Right atrium auricular region (tissue), 2 donors: ENCODE results near the gene GAK. TPM values are rescaled to one million over a fixed set of nuclear protein-coding genes. Genes with fewer than 3 reads are reported as not detected.

ENCODE experiments used
- DNase-seq: peaks from one replicate; pipeline ENCODE4 v3.0.0-alpha.2; 2019; ENCODE audit warnings: low spot score
- H3K27ac ChIP-seq, 2 donors: fragments of 200-600 bp; sonication (generic); 1 replicate in 1 of 2; 2 replicates in 1 of 2; pipeline ENCODE4 v1.5.1; 2016 to 2019
- H3K27me3 ChIP-seq, 2 donors: fragments of 200-600 bp; sonication (generic); one replicate each; pipeline versions ENCODE4 v1.5.1 to v1.6.0; 2017 to 2019
- H3K36me3 ChIP-seq: fragments of 200-600 bp; sonication (generic); one replicate; pipeline ENCODE4 v1.5.1; 2016
- H3K4me1 ChIP-seq, 2 donors: fragments of 200-600 bp; sonication (generic); one replicate each; pipeline versions ENCODE4 v1.5.1 to v1.6.0; 2017 to 2019
- H3K4me3 ChIP-seq, 2 donors: fragments of 200-600 bp; sonication (generic); 1 replicate in 1 of 2; 2 replicates in 1 of 2; pipeline ENCODE4 v1.5.1; 2017 to 2019; ENCODE audit warnings: mild to moderate bottlenecking in 1 of 2, moderate library complexity in 1 of 2
- H3K9me3 ChIP-seq, 2 donors: fragments of 200-600 bp; sonication (generic); one replicate each; pipeline ENCODE4 v1.5.1; 2019
- total RNA-seq, 2 donors: library from RNA; depleted of rRNA; stranded (reverse); fragments of >200 nt; gene quantifications; one replicate each; pipeline ENCODE4 v1.1.0, GENCODE V29; 2016
- TF ChIP-seq, protein P1 (sequence below), 2 donors: fragments of 200-600 bp; sonication (generic); IDR thresholded peaks; one replicate each; pipeline ENCODE4 v1.5.1; 2019; ENCODE audit warnings: antibody characterized with exemption in 2 of 2

The GAK gene
- total RNA-seq, 2 donors from 2014 or later: 27.8 to 52.2 TPM

DNA sequence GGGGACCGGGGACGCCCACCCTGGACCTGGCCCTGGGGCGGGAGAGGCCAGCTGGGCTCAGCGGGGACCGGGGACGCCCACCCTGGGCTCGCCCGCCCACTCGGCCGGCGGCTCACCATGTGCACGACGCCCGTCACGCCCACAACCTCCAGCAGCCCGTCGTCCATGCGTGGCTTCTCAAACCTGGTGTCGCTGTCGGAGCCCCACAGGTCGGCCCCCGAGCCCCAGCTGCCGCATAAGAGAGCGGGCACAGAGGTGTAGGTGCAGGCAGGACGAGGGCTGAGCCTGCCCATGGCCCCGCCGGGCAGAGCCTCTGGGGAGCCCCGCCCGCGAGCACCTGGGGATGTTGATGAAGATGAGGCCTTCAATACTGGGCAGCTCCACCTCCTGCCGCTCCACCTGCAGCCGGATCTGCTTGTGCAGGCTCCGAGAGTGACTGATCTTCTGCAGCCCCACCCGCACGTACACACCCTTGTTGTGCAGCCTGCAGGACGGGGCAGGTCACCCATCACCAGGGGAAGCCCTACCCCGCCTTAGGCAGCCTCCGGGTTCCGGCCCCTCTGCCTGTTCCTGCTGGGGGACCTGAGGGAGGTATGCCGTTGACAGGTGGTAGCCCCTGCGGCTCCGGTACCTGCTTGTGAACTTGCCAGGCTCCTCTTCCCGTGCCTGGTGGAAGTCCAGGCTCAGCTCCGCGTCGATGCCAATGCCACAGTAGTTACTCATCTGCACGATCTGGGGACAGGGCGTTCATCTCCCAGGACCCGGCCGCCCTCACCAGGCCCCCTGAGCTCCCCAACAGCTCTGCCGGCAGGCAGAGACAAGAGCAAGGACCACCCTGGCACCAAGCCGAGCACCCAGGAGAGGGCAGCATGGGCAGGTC is 29.5 kb upstream of the GAK start:
- no peaks in the 10 kb centered on the region for H3K9me3 ChIP-seq
- DNase-seq: no peak
- TF ChIP-seq, protein P1, sequence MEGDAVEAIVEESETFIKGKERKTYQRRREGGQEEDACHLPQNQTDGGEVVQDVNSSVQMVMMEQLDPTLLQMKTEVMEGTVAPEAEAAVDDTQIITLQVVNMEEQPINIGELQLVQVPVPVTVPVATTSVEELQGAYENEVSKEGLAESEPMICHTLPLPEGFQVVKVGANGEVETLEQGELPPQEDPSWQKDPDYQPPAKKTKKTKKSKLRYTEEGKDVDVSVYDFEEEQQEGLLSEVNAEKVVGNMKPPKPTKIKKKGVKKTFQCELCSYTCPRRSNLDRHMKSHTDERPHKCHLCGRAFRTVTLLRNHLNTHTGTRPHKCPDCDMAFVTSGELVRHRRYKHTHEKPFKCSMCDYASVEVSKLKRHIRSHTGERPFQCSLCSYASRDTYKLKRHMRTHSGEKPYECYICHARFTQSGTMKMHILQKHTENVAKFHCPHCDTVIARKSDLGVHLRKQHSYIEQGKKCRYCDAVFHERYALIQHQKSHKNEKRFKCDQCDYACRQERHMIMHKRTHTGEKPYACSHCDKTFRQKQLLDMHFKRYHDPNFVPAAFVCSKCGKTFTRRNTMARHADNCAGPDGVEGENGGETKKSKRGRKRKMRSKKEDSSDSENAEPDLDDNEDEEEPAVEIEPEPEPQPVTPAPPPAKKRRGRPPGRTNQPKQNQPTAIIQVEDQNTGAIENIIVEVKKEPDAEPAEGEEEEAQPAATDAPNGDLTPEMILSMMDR (IDR thresholded peaks at IDR 0.05): no peak
- H3K27ac ChIP-seq: no peak overlapping the region
- H3K4me1 ChIP-seq: no peaks in the 10 kb centered on the region
- no peaks in the 10 kb centered on the region for H3K27me3 ChIP-seq
- H3K4me3 ChIP-seq: no peak overlapping the region
- peaks cover 9% of the 10 kb centered on the region for H3K36me3 ChIP-seq

DNA sequence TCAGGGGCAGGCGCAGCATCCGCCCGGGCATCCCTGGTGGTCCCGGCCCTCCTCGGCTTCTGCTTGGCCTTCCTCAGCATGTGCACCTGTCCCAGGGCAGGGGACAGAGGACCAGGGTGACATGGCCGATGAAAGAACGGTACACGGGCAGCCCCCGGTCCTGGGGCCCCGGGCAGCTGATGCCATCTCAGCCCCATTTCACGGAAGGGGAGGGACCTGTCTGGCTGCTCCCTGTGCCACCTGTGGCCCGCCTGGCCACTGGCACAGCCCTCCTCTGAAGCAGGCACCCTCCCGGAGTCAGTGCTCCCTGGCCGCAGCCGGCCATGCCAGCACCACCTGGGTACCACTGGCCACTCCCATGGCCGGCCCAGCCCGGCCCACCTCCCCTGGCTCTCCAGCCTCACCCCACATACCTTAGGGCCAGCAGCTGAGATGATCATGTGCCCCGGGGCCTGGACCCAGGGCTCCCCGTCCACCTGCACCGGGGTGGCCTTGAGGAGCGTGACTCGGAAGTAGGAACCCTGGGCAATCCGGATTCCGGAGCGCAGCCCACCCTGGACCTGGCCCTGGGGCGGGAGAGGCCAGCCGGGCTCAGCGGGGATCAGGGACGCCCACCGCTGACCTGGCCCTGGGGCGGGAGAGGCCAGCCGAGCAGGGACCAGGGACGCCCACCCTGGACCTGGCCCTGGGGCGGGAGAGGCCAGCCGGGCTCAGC is 28.7 kb upstream of the GAK start:
- H3K9me3 ChIP-seq: no peaks in the 10 kb centered on the region
- TF ChIP-seq, protein P1 (IDR thresholded peaks at IDR 0.05): no peak
- DNase-seq: no peak
- H3K36me3 ChIP-seq: peaks cover 9% of the 10 kb centered on the region
- no peaks in the 10 kb centered on the region for H3K27me3 ChIP-seq
- no peaks in the 10 kb centered on the region for H3K4me1 ChIP-seq
- H3K4me3 ChIP-seq: no peak overlapping the region
- H3K27ac ChIP-seq: no peak overlapping the region

DNA sequence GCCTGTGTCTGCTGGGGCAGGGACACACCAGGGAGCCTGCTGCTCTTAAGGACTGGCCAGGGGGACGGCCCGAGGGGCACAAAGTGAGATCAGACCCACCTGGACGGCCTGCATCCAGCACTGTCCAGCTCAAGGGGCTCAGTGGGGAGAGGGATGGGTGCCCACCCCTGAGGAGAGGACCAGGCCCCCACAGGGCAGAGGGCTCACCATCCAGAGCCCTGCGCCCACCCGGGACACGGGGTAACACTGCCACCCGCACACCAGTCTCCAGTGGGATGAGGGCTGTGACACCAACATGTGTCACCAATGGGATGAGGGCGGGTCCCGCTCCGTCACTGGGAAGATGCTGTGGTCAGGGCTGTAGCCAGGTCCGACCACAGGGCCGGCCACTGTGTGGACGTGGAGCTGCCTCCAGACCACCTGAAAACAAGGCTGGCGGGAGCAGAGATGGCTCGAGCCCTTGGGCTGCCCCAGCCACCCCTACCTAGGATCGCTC is 28.1 kb upstream of the GAK start:
- Histone ChIP-seq H3K36me3 (peaks cover 9% of the 10 kb centered on the region), H3K27ac (no peak overlapping the region), H3K4me3 (no peak overlapping the region), H3K27me3 (no peaks in the 10 kb centered on the region), H3K9me3 (no peaks in the 10 kb centered on the region), H3K4me1 (no peaks in the 10 kb centered on the region)
- TF ChIP-seq, protein P1 (IDR thresholded peaks at IDR 0.05): no peak
- DNase-seq: no peak

DNA sequence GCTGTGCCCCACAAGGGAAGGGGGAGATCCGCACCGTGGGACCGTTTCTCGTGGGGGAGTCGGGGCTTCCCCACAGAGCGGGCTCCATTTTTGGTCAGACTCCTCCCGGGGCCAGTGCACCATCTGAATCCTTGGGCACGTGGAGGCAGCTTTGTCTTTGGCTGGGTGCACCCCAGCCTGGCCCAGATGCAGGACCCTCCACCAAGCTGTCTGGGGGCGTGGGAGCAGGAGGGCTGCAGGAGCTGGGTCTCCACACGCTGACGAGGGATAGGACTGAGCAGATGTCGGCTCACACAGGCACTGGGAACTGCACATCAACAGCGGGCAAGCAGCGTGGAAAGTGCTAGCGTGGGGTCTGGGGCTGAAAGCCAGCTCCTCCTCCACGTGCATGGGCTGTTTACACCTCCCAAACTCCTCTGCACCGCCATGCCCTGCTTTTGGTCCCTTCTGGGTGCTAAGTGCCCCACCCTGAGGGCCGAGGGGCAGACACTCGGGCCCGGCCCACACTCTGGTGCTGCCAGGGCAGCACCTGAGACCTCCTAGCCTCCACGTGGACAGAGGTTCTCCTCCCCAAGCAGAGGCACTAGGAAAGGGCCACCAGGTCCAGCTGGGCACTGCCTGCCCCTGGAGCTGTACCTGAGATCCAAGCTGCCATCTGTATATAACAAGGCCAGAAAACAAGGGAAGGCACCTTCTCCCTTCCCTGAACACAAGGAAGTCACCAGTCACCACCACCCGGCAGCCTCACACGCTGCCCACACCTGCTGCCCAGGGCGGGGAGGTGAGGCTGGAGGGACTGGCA is 27.4 kb upstream of the GAK start:
- H3K27me3 ChIP-seq: no peaks in the 10 kb centered on the region
- TF ChIP-seq, protein P1 (IDR thresholded peaks at IDR 0.05): no peak
- H3K4me3 ChIP-seq: no peak overlapping the region
- H3K4me1 ChIP-seq: no peaks in the 10 kb centered on the region
- H3K27ac ChIP-seq: no peak overlapping the region
- H3K9me3 ChIP-seq: no peaks in the 10 kb centered on the region
- DNase-seq: no peak
- peaks cover 9% of the 10 kb centered on the region for H3K36me3 ChIP-seq

DNA sequence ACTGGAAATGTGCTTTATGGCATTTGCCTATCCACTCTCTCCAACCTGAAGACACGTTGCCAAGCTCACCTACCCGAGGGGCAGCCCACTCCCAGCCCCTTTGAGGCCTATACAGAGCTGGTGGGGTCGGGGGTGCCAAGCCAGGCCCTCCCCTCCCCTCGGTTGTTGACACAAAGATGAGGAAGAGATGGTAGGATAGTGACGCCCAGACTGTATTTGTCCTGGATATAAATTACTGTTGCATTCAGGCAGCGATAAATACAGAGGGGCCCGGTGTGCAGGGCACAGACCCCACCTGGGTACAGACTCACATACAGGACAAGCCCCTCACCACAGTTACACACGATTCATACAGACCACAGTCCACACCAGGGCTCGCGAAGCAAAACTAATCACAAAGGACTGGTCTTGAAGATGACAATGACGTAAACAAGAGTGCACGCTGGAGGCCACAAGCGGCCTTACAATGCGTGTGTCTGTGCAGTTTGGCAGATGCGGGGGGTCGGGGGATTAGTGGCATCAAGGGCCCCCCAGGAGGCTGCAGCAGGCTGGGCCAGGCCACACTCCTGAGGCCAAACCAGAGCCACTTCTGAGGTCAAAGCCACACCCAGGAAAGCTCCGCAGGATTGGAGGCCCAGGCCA is 26.7 kb upstream of the GAK start:
- Histone ChIP-seq H3K4me1 (no peaks in the 10 kb centered on the region), H3K27ac (no peak overlapping the region), H3K9me3 (no peaks in the 10 kb centered on the region), H3K4me3 (no peak overlapping the region), H3K36me3 (peaks cover 9% of the 10 kb centered on the region), H3K27me3 (no peaks in the 10 kb centered on the region)
- DNase-seq: no peak
- TF ChIP-seq, protein P1 (IDR thresholded peaks at IDR 0.05): no peak
